ENCODE data around the gene MTHFD1L.

DNA sequence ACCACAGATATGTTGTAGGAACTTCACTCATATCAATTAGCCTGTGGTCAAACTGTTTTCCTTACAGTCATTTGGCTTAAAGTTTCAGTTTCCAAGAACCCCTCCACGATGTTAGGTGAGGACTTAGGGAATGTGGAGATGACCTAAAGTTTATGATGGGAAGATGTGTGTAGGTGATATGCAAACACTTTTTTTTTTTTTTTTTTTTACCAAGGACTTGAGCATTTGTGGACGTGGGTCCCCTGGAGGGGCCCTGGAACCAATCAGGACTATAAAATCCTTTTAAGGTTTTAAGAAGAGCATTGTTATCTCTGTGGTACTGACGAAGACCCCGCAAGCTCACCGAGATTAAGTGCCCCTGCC is 478 bp upstream of the MTHFD1L start:
- TF ChIP-seq, protein P1, sequence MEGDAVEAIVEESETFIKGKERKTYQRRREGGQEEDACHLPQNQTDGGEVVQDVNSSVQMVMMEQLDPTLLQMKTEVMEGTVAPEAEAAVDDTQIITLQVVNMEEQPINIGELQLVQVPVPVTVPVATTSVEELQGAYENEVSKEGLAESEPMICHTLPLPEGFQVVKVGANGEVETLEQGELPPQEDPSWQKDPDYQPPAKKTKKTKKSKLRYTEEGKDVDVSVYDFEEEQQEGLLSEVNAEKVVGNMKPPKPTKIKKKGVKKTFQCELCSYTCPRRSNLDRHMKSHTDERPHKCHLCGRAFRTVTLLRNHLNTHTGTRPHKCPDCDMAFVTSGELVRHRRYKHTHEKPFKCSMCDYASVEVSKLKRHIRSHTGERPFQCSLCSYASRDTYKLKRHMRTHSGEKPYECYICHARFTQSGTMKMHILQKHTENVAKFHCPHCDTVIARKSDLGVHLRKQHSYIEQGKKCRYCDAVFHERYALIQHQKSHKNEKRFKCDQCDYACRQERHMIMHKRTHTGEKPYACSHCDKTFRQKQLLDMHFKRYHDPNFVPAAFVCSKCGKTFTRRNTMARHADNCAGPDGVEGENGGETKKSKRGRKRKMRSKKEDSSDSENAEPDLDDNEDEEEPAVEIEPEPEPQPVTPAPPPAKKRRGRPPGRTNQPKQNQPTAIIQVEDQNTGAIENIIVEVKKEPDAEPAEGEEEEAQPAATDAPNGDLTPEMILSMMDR (IDR thresholded peaks at IDR 0.05; ENCODE audit: low read depth, low read length, poor library complexity, severe bottlenecking): no peak
- TF ChIP-seq EZH2phosphoT487 (IDR thresholded peaks at IDR 0.05; ENCODE audit: borderline replicate concordance, low read length): no peak

Data from DOHH2 (cell line).